HG03575 (cell line): Measurements from ENCODE around the gene SCN11A.
"Not testable (repeated sequence)": the region's sequence is repeated elsewhere in the genome, so short reads cannot be mapped to it uniquely, and the experiment has no call there.

Source experiments
- ATAC-seq: cut with Tn5 transposase; IDR thresholded peaks from one replicate; pipeline ENCODE4 v1.9.1; 2021; ENCODE audit not compliant: unreplicated experiment, insufficient number of reproducible peaks, low FRiP score; ENCODE audit errors: extremely low read depth

Gene SCN11A

DNA sequence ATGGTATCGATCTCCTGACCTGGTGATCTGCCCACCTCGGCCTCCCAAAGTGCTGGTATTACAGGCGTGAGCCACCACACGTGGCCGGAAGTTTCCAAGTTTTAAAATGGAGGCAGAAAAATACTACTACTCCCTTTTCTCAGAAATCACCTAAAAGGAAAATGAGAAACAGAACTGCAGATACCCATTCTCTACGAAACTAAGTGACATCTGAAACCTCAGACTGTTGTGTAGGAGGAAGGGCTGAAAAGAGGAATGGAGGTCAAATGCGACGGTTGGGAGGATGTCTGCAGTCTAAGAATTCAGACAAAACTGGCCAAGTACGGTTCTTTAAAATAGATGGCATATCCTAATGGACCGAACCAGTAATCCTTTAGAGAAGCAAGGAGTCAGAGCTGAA is 24.2 kb upstream of the SCN11A start:
- ATAC-seq = no peak

- no peak for ATAC-seq
These were observed 16.8 kb upstream of the SCN11A start for GRCh38 chr3:39068556-39068955.

- no peak for ATAC-seq
These were observed 15.5 kb upstream of the SCN11A start for GRCh38 chr3:39067286-39067685.

GRCh38 chr3:39065197-39065596 is 13.5 kb upstream of the SCN11A start:
- peak; percentile 89 for ATAC-seq

GRCh38 chr3:39064646-39065045 is 12.9 kb upstream of the SCN11A start:
- ATAC-seq = no peak

GRCh38 chr3:39063143-39063542 is 11.4 kb upstream of the SCN11A start:
- no peak for ATAC-seq

GRCh38 chr3:39062180-39062579 is 10.4 kb upstream of the SCN11A start:
- ATAC-seq = no peak

DNA sequence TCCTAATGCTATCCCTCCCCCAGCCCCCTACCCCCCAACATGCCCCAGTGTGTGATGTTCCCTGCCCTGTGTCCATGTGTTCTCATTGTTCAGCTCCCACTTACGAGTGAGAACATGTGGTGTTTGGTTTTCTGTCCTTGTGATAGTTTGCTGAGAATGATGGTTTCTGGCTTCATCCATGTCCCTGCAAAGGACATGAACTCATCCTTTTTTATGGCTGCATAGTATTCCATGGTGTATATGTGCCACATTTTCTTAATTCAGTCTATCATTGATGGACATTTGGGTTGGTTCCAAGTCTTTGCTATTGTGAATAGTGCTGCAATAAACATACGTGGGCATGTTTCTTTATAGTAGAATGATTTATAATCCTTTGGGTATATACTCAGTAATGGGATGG is 9.5 kb upstream of the SCN11A start:
- ATAC-seq = not testable (repeated sequence)

DNA sequence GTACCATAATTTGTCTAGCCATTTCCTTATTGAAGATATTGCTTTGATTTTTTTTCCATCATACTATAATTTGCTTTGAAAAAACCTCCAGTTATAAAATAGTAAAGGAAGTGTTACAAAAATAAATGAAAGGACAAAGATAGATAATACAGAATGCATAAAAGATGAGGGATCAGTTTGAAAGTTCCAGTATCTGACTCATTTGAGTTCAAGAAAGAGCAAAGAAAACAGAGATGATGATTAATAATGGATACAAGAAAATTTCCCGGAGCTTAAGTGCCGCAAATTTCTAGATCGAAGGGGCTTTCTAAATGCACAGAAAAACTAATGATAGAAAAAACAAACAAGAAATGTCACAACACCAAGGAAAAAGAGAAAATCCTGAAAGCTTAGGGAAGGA is 4.4 kb upstream of the SCN11A start:
- no peak for ATAC-seq

DNA sequence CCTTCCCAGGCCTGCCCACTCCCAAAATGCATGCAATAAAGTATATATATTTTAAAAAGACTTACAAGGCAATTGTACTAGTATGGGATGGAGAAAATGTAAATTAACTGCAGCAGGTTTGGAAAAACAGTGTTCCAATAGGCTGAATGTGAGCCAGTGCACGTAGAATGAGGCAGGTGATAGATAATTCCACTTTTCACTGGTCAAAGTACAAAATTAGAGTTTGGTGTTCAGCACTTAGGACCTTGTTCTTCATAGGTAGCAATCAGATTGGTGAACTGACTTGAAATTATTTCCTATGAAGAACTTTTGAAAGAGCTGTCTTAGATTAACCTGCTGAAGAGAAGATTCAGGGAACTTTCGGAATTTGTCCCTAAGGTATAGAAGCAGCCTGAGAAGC is 2.0 kb upstream of the SCN11A start:
- no peak for ATAC-seq

DNA sequence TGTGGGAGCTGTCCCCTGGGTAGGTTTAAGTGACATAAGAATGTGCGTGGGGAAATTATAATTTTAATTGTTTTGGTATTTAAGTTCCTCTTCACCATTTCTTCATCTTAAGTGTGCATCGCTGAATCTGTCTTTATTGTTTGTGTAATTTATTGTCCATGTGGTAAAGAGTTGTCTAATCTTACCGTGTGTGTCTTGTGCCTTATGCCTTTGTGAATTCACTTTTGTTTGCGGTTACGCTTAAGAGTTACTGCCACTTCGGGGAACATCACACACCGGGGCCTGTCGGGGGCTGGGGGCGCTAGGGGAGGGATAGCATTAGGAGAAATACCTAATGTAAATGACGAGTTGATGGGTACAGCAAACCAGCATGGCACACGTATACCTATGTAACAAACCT is 839 bp upstream of the SCN11A start:
- no peak for ATAC-seq

- ATAC-seq = no peak
These were observed 1.7 kb downstream of the SCN11A start for GRCh38 chr3:39050029-39050428.

GRCh38 chr3:39038165-39038564 is 13.6 kb downstream of the SCN11A start:
- ATAC-seq = no peak

- no peak for ATAC-seq
These were observed 22.2 kb downstream of the SCN11A start for GRCh38 chr3:39029556-39029955.

GRCh38 chr3:39028546-39028945 is 23.2 kb downstream of the SCN11A start:
- no peak for ATAC-seq

GRCh38 chr3:39025222-39025970 is 26.3 kb downstream of the SCN11A start:
- no peak for ATAC-seq

GRCh38 chr3:39024497-39024896 is 27.2 kb downstream of the SCN11A start:
- no peak for ATAC-seq

DNA sequence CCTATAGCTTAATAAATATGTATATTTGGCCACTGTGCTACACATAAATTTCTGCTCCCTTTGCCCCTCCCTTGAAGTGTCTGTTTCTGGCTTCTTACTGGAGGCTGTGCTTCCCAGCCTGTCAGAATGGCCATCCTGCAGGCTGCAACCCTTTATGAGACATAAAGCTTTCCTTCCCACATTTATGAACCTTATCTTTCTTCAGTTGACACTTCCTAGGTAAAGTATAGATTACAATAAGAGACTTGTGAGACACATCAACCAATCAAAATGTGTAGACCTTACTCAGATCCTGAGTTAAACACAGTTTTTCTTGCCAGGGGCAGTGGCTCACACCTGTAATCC is 29.5 kb downstream of the SCN11A start:
- ATAC-seq = no peak

GRCh38 chr3:39021465-39022285 is 30.1 kb downstream of the SCN11A start:
- no peak for ATAC-seq

DNA sequence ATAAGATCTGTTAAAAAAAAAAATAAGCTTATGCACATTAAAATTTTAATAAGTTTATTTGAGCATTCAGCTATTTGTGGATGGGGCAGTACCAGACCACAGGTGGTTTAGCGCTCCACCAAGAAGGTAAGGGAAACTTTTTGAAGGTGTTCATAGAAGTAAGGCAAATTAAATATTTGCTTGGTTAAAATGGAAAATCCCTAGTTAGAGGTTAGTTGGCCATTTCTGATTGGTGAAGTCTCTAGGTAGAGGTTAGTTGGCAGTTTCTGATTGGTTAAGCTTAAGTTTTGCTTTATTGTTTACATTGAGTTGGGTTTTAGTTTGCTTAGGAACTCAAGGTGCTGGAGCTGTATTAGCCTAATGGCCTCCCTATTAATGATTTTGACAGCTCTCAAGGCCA is 30.7 kb downstream of the SCN11A start:
- no peak for ATAC-seq

DNA sequence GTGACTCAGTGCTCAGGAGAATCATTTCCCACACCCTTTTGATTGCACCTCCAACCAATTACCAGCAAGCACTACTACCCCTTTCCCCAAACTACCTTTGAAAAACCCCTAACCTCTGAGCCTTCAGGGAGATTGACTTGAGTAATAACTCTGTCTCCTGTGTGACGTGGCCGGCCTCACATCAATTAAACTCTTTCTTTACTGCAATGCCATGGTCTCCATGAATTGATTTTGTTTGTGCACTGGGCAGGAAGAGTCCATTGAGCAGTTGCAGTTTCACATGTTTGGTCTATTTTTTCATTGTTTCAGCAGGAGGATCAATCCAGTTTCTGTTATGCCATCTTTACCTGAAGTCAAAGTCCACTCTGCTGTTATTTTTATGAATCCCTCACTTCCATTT is 32.4 kb downstream of the SCN11A start:
- no peak for ATAC-seq
